ENCODE measurements around the gene EDRF1.

The EDRF1 gene

GRCh38 chr10:125756853-125757487 is 37.5 kb downstream of the EDRF1 start:
- TF ChIP-seq CTCF (IDR thresholded peaks at IDR 0.05; ENCODE audit: insufficient read depth, missing control alignments): no peak
- DNase-seq (ENCODE audit: insufficient read length, low spot score) (no peak), FAIRE-seq (no peak)

GRCh38 chr10:125757742-125758141 is 38.2 kb downstream of the EDRF1 start:
- no peak for FAIRE-seq
- no peak for TF ChIP-seq CTCF (IDR thresholded peaks at IDR 0.05; ENCODE audit: insufficient read depth, missing control alignments)
- no peak for DNase-seq (ENCODE audit: insufficient read length, low spot score)

- DNase-seq (ENCODE audit: insufficient read length, low spot score) (no peak), FAIRE-seq (no peak)
- no peak for TF ChIP-seq CTCF (IDR thresholded peaks at IDR 0.05; ENCODE audit: insufficient read depth, missing control alignments)
Observed at GRCh38 chr10:125761961-125762360, 42.5 kb downstream of the EDRF1 start.

GRCh38 chr10:125762692-125763648 is 43.5 kb downstream of the EDRF1 start:
- DNase-seq (ENCODE audit: insufficient read length, low spot score) (no peak), FAIRE-seq (no peak)
- TF ChIP-seq CTCF (IDR thresholded peaks at IDR 0.05; ENCODE audit: insufficient read depth, missing control alignments): no peak

GRCh38 chr10:125765835-125766234 is 46.3 kb downstream of the EDRF1 start:
- no peak for TF ChIP-seq CTCF (IDR thresholded peaks at IDR 0.05; ENCODE audit: insufficient read depth, missing control alignments)
- FAIRE-seq (no peak), DNase-seq (ENCODE audit: insufficient read length, low spot score) (no peak)

GRCh38 chr10:125766511-125766910 is 47.0 kb downstream of the EDRF1 start:
- no peak for FAIRE-seq
- TF ChIP-seq CTCF (IDR thresholded peaks at IDR 0.05; ENCODE audit: insufficient read depth, missing control alignments): no peak

More at GRCh38 chr10:125766511-125766910, 47.0 kb downstream of the EDRF1 start:
- no peak for DNase-seq (ENCODE audit: insufficient read length, low spot score)
